T-cell (primary cell): ENCODE data around the gene LHPP. TPM values are rescaled to one million over a fixed set of nuclear protein-coding genes. Genes with fewer than 3 reads are reported as not detected.

Experiments used
- ATAC-seq, 4 experiments: fragments of 200-7000 bp in 3 of 4; fragments of 150-1000 bp in 1 of 4; cut with Tn5 transposase; replicated peaks in 1 of 4; 1 replicate in 3 of 4; 2 replicates in 1 of 4; pipeline ENCODE4 v1.10.0; 2021; ENCODE audit warnings: moderate library complexity in 3 of 4, mild to moderate bottlenecking in 2 of 4, moderate number of reproducible peaks in 1 of 4
- CTCF ChIA-PET, 2 donors: fragments of 300-600 bp; sonication (Branson Sonifier 250); formaldehyde crosslinking; loops; one replicate each; lab custom pipeline; 2022; ENCODE audit warnings: antibody characterized with exemption in 2 of 2; lab: Charles Lee
- POLR2A ChIA-PET, 2 donors: fragments of 300-600 bp; sonication (Branson Sonifier 250); formaldehyde crosslinking; loops; one replicate each; lab custom pipeline; 2022; ENCODE audit warnings: antibody characterized with exemption in 2 of 2; lab: Charles Lee
- DNase-seq, 35 experiments: peaks; one replicate each; pipeline versions ENCODE4 v3.0.0 to v3.0.0-alpha.2; 2013 to 2023
- H3K27ac ChIP-seq: one replicate; pipeline ENCODE4 v1.5.1; 2013; ENCODE audit warnings: low read length
- H3K27me3 ChIP-seq, 2 experiments: replicated peaks in 1 of 2; 1 replicate in 1 of 2; 2 replicates in 1 of 2; pipeline versions ENCODE4 v1.6.1 to v1.7.0; 2013; ENCODE audit warnings: low read length in 1 of 2, mixed read lengths in 1 of 2; ENCODE audit not compliant: control insufficient read depth in 2 of 2, insufficient read depth in 2 of 2; ENCODE audit errors: extremely low read depth in 1 of 2
- H3K36me3 ChIP-seq, 2 donors: 1 replicate in 1 of 2; 2 replicates in 1 of 2; pipeline versions ENCODE4 v1.6.1 to v1.7.0; 2013; ENCODE audit warnings: low read length in 1 of 2; ENCODE audit not compliant: control insufficient read depth in 2 of 2, insufficient read depth in 1 of 2; ENCODE audit errors: extremely low read depth in 1 of 2
- H3K4me1 ChIP-seq, 2 experiments: 1 replicate in 1 of 2; 2 replicates in 1 of 2; pipeline versions ENCODE4 v1.6.1 to v1.7.0; 2013; ENCODE audit warnings: low read length in 2 of 2, mixed read lengths in 1 of 2; ENCODE audit not compliant: insufficient read depth in 2 of 2, control insufficient read depth in 1 of 2; ENCODE audit errors: extremely low read depth in 1 of 2
- H3K4me3 ChIP-seq, 2 donors: 1 replicate in 1 of 2; 2 replicates in 1 of 2; pipeline versions ENCODE4 v1.5.1 to v1.7.0; 2013; ENCODE audit warnings: mild to moderate bottlenecking in 2 of 2, low read length in 1 of 2, moderate library complexity in 1 of 2; ENCODE audit not compliant: control insufficient read depth in 1 of 2; ENCODE audit errors: extremely low read depth in 1 of 2
- H3K9me3 ChIP-seq: 2 replicates; pipeline ENCODE4 v1.7.0; 2013
- H3K27ac Mint-ChIP-seq, 2 donors: one replicate each; pipeline ENCODE4 v1.8.0; 2020 to 2021; ENCODE audit warnings: mild to moderate bottlenecking in 2 of 2, mixed read lengths in 2 of 2
- H3K27me3 Mint-ChIP-seq, 2 donors: one replicate each; pipeline ENCODE4 v1.8.0; 2021 to 2022; ENCODE audit warnings: mixed read lengths in 2 of 2
- H3K36me3 Mint-ChIP-seq: one replicate; pipeline ENCODE4 v1.8.0; 2021; ENCODE audit warnings: mixed read lengths
- H3K4me1 Mint-ChIP-seq, 3 donors: one replicate each; pipeline ENCODE4 v1.8.0; 2020 to 2022; ENCODE audit warnings: mixed read lengths in 3 of 3, mild to moderate bottlenecking in 1 of 3
- H3K4me3 Mint-ChIP-seq, 3 donors: one replicate each; pipeline ENCODE4 v1.8.0; 2020 to 2022; ENCODE audit warnings: mild to moderate bottlenecking in 3 of 3, mixed read lengths in 3 of 3, moderate library complexity in 3 of 3
- H3K9me3 Mint-ChIP-seq, 3 donors: one replicate each; pipeline ENCODE4 v1.8.0; 2020 to 2022; ENCODE audit warnings: mixed read lengths in 3 of 3
- WGBS: methylation state at CpG from one replicate; pipeline ENCODE4 v1.1.5; 2013; ENCODE audit warnings: missing lambda C conversion rate; ENCODE audit not compliant: insufficient coverage; 5-methylcytosine and 5-hydroxymethylcytosine counted together
- total RNA-seq, 35 experiments: library from RNA in 6 of 35; stranded (reverse) in 6 of 35; fragments of 120-200 nt in 1 of 35; gene quantifications; one replicate each; pipeline versions ENCODE4 v1.2.1 to v1.2.4 and lab custom pipeline; 2013 to 2026

The LHPP gene
- total RNA-seq, 5 donors from 2014 or later (not counting 1 experiment from before 2014, with no cell fraction given) = 13.2 to 27.4 (median 22.3) TPM

- Histone ChIP-seq H3K27me3 (peaks cover 0 to 9% of the 10 kb centered on the region in 2 experiments), H3K4me1 (no peaks in the 10 kb centered on the region), H3K9me3 (no peaks in the 10 kb centered on the region), H3K36me3 (no peaks in the 10 kb centered on the region), H3K4me3 (no peak overlapping the region), H3K27ac (no peak overlapping the region)
- Mint-ChIP-seq H3K9me3 (peaks cover 0 to 5% (median 5%) of the 10 kb centered on the region in 3 donors), H3K27ac (no peak overlapping the region), H3K27me3 (no peaks in the 10 kb centered on the region), H3K4me3 (no peak overlapping the region), H3K4me1 (no peaks in the 10 kb centered on the region), H3K36me3 (peaks cover 5% of the 10 kb centered on the region)
- ATAC-seq (no peak), DNase-seq (no peak)
- ChIA-PET CTCF (no interaction called here), POLR2A (no interaction called here)
- no CpG with 5 or more reads among the region's 7 CpGs for WGBS
These were observed 100.9 kb downstream of the LHPP start for GRCh38 chr10:124562425-124563060.

GRCh38 chr10:124563320-124564040 is 101.9 kb downstream of the LHPP start:
- Mint-ChIP-seq H3K27me3 (no peaks in the 10 kb centered on the region), H3K9me3 (peaks cover 0 to 5% (median 5%) of the 10 kb centered on the region in 3 donors), H3K36me3 (peaks cover 5% of the 10 kb centered on the region), H3K4me3 (no peak overlapping the region), H3K4me1 (no peaks in the 10 kb centered on the region), H3K27ac (no peak overlapping the region)
- 95% methylated on average over 2 of the region's 7 CpGs for WGBS
- Histone ChIP-seq H3K4me3 (no peak overlapping the region), H3K4me1 (no peaks in the 10 kb centered on the region), H3K36me3 (no peaks in the 10 kb centered on the region), H3K9me3 (no peaks in the 10 kb centered on the region), H3K27ac (no peak overlapping the region), H3K27me3 (peaks cover 0 to 6% of the 10 kb centered on the region in 2 experiments)
- ATAC-seq (no peak), DNase-seq (no peak)
- ChIA-PET POLR2A (no interaction called here), CTCF (no interaction called here)

- Histone ChIP-seq H3K4me1 (no peaks in the 10 kb centered on the region), H3K4me3 (no peak overlapping the region), H3K9me3 (no peaks in the 10 kb centered on the region), H3K36me3 (no peaks in the 10 kb centered on the region), H3K27me3 (peaks cover 0 to 3% of the 10 kb centered on the region in 2 experiments), H3K27ac (no peak overlapping the region)
- Mint-ChIP-seq H3K4me1 (no peaks in the 10 kb centered on the region), H3K36me3 (peaks cover 5% of the 10 kb centered on the region), H3K27ac (no peak overlapping the region), H3K27me3 (no peaks in the 10 kb centered on the region), H3K4me3 (no peak overlapping the region), H3K9me3 (peaks cover 0 to 5% (median 5%) of the 10 kb centered on the region in 3 donors)
- no peak for DNase-seq
- CTCF ChIA-PET = no interaction called here
- ATAC-seq = no peak
- POLR2A ChIA-PET = interaction anchor here in 1 of 2 donors (0.6 kb wide), 1 partner anchor 11 kb away, joined by 8 read pairs; no protein-coding TSS in a partner anchor
- WGBS = 87% methylated on average over 3 of the region's 9 CpGs
These were observed 103.3 kb downstream of the LHPP start for GRCh38 chr10:124564881-124565280.

GRCh38 chr10:124565565-124566221 is 104.1 kb downstream of the LHPP start:
- no peak for DNase-seq
- H3K9me3 ChIP-seq = no peaks in the 10 kb centered on the region
- ATAC-seq = no peak
- H3K27me3 ChIP-seq = peaks cover 0 to 3% of the 10 kb centered on the region in 2 experiments
- 86% methylated on average over 24 of the region's 27 CpGs for WGBS
- H3K36me3 Mint-ChIP-seq = peaks cover 5% of the 10 kb centered on the region
- ChIA-PET CTCF (no interaction called here), POLR2A (no interaction called here)
- no peaks in the 10 kb centered on the region for H3K36me3 ChIP-seq
- no peak overlapping the region for H3K4me3 ChIP-seq
- H3K4me1 Mint-ChIP-seq = no peaks in the 10 kb centered on the region
- H3K27ac Mint-ChIP-seq = no peak overlapping the region
- H3K4me3 Mint-ChIP-seq = no peak overlapping the region
- no peaks in the 10 kb centered on the region for H3K27me3 Mint-ChIP-seq
- H3K27ac ChIP-seq = no peak overlapping the region
- peaks cover 0 to 5% (median 5%) of the 10 kb centered on the region in 3 donors for H3K9me3 Mint-ChIP-seq
- no peaks in the 10 kb centered on the region for H3K4me1 ChIP-seq

GRCh38 chr10:124566222-124566888 is 104.7 kb downstream of the LHPP start:
- H3K36me3 Mint-ChIP-seq = peaks cover 5% of the 10 kb centered on the region
- DNase-seq = no peak

More at GRCh38 chr10:124566222-124566888, 104.7 kb downstream of the LHPP start:
- Mint-ChIP-seq H3K27me3 (no peaks in the 10 kb centered on the region), H3K9me3 (peaks cover 0 to 5% (median 5%) of the 10 kb centered on the region in 3 donors), H3K27ac (no peak overlapping the region), H3K4me1 (no peaks in the 10 kb centered on the region), H3K4me3 (no peak overlapping the region)
- ATAC-seq = no peak
- H3K27me3 ChIP-seq = peaks cover 0 to 3% of the 10 kb centered on the region in 2 experiments
- H3K4me1 ChIP-seq = no peaks in the 10 kb centered on the region
- POLR2A ChIA-PET = no interaction called here
- H3K9me3 ChIP-seq = no peaks in the 10 kb centered on the region
- H3K36me3 ChIP-seq = no peaks in the 10 kb centered on the region
- CTCF ChIA-PET = interaction anchor here in 1 of 2 donors (0.6 kb wide), 1 partner anchor 129 kb away, joined by 3 read pairs; no protein-coding TSS in a partner anchor
- H3K4me3 ChIP-seq = no peak overlapping the region
- no peak overlapping the region for H3K27ac ChIP-seq
- WGBS = 97% methylated on average over 5 of the region's 9 CpGs
